Fibroblast of skin of right biceps (primary cell): ENCODE measurements around the gene C2CD2.
A peak's percentile ranks its signal among the peaks of the same experiment; 100 is the strongest.
"Not testable (repeated sequence)": the region's sequence is repeated elsewhere in the genome, so short reads cannot be mapped to it uniquely, and the experiment has no call there.

Source experiments
- DNase-seq: peaks from one replicate; pipeline ENCODE4 v3.0.0-alpha.2; 2013

The C2CD2 gene

DNA sequence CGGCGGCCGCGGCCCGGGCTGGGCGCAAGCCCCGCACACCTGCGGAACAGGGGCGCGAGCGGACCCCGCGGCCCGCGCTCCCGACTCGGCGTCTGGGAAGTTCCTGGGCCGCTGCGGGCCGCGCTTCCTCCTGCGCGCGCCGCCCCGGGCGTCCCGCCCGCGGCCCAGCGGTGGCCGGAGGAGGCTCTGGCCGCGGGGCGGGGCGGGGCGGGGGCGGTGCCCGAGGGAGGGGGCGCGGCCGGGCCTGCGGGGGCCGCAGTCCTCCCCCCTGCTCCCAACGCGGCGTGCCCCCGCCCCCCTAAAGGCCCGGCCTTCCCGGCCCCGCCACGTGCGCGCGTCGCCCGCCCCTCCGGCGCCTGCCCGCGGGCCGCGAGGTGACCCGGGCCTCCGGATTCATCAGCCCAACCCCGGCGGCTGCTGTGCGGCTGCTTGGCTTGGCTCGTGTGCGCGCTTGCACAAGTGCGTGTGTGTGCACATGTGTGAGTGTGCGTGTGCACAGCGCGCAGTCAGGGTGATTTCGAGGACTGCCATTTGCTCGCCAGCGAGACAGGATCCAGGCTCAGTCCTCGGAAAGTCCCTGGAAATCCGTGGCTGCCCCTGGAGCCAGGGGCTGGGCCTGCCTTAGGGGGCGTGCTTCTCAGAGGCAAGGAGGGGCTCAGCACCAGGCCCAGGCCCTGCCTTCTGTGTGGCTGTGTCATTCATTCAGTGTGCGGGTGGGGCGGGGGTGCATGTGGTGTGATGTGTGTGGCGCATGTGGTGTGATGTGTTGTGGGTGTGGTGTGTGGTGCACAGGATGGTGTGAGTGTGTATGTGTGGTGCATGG lies at the start of gene C2CD2:
C2CD2 (minus strand) TSS at position 188 of the 823 bp plus-strand sequence. CDS start 370 bp downstream, outside the sequence.
- peak; percentile 84 for DNase-seq

DNA sequence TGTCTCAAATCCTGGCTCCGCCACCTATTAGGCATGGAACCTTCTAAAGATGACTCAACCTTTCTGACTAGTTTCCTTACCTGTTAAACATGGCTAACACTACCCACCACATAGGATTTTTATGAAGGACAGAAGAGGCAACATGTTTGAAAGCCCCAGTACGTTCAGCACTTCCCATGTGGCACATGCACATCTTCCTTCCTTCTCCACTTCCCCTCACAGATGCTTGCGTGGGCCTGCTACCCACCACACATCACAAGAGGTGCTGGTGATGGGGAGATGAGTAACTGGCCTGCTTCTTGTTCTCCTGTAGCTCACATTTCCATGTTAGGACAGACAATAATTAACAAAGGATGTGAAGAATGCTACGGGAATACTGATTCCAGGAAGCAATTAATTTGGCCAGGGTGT lies 49.2 kb upstream of the C2CD2 start:
- peak; percentile 82 for DNase-seq

DNA sequence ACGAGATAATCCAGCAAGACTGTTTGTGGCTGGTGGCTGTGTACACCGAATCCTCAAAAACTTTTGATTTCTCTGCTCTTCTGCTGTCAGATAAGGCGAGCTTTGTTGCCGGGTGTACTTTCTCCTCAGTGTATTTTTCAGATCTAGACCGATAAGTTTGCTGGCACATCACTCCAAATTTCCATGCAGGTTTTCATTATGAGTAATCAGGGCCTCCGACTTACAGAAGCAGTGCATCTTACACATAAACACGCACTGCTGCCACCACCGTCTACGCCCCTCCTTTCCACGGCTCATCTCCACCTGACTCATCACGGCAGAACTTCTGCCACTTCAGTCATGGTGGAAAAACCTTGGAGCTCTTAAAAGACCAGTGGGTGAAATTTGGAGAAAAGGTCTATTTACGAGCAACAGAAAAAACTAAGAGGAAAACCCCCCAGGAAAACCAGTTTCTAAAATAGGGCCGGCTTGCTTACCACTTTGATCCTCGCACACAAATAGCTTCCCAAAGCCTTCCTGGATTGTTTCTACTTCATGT lies 48.7 kb upstream of the C2CD2 start:
- peak; percentile 93 for DNase-seq

DNA sequence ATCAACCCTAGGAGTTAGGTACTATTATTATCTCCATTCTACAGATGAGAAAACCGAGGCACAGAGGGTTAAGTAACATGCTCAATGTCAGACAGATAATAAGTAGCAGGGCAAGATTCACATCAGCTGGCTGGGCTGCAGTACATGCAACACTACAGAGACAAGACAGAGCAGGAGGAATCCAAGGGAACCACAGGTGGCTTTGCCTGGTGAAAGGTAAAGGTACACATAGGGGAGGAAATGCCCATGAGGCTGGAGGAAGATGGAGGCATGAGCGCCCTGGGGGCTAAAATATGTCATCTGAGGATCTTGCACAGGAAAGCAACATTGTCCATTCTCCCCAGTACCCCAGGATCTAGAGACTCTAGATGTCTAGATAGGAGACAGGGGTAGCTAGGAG lies 48.0 kb upstream of the C2CD2 start:
- DNase-seq: no peak

DNA sequence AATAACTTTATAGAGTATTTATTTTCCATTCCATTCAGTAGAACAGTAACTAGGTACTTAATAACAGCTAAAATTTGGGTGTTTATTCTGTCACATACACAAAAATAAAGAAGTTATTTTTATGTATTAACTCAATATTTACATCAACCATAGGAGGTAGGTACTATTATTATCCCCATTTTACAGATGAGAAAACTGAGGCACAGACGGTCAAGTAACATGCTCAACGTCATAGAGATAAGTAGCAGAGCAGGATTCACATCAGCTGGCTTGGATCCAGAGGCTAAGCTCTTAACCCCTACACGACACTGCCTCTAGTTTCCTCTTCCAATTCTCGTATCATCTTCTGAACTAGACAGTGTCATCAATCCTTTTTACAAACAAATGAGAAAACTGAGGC lies 47.1 kb upstream of the C2CD2 start:
- DNase-seq: no peak

DNA sequence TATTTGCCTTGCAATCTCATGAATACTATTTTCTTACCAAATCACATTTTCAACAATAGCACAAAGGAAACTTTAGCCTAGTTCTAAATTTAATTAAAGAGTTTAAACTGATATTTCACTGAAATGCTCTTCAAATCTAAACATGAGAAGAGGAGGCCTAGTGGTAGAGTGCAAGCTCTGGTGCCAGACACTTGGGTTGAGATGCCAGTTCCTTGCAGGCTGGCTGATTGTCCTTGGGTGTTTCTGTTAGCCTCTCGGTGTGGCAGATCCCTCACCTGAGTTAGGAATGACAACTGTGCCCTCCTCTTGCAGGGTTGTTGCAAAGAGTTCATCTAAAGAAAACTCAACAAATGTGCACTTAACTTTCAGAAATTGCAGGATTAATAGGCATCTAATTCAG lies 43.8 kb upstream of the C2CD2 start:
- DNase-seq: no peak

DNA sequence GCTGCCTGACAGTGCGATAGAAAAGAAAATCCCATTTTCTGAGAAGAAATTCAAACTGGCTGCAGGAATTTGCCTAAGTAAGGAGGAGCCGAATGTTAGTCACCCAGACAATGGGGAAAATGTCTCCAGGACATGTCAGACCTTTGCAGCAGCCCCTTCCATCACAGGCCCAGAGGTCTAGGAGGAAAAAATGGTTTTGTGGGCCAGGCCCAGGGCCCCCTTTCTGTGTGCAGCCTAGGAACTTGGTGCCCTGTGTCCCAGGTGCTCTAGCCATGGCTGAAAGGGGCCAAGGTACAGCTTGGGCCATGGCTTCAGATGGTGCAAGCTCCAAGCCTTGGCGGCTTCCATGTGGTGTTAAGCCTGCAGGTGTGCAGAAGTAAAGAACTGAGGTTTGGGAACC lies 41.8 kb upstream of the C2CD2 start:
- no peak for DNase-seq

DNA sequence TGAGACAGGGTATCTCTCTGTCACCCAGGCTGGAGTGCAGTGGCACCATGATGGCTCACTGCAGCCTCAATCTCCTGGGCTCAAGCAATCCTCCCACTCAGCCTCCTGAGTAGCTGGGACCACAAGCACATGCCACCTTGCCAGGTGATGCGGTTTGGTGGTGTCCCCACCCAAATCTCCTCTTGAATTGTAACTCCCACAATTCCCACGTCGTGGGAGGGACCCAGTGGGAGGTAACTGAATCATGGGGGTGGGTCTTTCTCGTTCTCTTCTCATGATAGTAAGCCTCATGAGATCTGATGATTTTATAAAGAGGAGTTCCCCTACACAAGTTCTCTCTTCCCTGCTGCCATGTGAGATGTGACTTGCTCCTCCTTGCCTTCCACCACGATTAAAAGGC lies 40.8 kb upstream of the C2CD2 start:
- DNase-seq: not testable (repeated sequence)

DNA sequence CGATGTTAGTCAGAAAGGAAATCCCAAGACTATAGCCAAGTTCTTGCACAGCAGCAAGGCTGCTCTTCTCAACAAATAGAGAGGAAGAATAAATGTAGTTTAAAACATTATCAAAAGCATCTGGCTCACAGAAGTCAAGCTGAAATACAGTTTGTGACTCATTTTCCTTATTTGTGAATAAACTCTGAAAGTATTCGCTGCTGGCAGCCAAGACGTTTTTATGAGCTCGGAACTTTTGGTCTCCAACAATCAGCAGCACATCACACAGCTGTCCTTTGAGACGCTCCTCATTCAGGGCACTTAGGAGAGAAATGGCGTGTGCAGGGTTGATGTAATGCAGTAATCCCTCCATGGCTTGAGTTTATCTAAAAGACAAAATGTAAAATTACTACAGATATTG lies 39.9 kb upstream of the C2CD2 start:
- DNase-seq: peak; percentile 91

DNA sequence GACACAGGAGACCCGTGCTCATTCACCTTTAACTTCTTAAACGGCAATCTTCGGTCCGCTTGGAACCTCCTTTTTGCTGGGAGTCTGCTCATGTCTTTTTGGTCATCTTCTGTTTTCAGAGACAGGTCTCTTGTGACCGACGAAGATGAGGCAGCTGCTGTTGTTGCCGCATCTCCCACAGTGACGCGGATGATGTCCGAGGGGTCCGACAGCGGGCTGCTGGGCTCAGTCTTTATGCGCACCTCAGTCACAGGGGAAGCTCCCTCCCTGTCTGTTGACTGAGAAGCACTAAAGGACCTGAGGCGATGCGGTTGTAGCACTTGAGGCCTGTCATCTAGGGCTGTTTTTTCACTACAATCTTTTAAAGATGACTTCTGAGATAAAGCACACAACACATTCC lies 38.8 kb upstream of the C2CD2 start:
- DNase-seq: no peak

DNA sequence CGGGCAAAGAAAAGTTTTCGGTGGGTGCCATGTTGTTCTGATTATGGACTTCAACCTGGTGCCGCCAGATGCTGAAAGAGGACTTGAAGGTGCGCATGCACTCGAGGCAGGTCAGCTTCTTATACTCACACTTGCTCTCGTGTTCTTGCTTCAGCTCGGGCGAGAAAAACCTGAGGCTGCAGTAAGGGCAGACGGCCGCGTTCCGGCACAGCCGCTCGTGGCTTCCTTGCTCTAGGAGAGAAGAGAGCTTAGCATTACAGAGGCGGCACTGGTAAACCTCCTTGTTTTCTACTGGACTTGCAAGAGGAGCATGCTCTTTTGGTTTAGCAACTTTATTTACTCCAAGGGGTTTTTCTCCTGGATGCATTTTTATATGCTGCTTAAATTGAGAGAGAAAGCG lies 37.8 kb upstream of the C2CD2 start:
- no peak for DNase-seq

DNA sequence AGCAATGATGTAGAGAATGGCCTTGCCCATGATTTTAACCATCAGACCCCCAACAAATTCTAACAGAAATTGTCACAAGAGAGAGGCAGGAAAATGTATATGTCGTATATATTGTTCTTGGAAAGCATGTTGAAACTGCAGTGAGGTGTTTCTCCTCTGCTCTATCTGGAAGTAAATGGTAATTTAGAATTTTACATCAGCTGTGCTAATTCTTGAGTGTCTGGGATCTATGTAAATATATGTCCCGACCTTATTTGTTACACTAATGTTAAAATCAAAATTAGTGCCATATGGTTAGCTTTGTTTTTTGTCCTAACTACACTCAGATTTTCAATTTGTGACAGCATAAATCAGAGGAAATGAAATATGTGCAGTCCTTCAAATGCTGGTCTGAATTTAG lies 35.9 kb upstream of the C2CD2 start:
- no peak for DNase-seq

DNA sequence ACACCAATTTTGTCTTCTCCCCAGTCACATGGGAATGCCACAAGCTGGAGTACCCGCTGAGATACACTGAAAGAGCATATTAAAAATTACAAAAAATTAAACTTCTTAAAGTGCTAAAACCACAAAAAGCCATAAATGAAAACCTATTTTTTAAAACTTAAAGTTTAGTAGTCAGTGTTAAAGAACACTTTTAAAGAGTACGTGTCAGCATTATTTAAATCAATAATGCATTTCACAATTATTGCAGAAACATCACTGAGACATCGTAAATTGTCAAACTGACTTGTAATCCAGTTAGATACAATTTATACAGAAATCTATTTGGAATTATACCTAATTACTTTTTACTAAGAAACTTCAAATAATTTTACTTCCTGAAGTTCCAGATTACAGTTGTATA lies 33.5 kb upstream of the C2CD2 start:
- no peak for DNase-seq

DNA sequence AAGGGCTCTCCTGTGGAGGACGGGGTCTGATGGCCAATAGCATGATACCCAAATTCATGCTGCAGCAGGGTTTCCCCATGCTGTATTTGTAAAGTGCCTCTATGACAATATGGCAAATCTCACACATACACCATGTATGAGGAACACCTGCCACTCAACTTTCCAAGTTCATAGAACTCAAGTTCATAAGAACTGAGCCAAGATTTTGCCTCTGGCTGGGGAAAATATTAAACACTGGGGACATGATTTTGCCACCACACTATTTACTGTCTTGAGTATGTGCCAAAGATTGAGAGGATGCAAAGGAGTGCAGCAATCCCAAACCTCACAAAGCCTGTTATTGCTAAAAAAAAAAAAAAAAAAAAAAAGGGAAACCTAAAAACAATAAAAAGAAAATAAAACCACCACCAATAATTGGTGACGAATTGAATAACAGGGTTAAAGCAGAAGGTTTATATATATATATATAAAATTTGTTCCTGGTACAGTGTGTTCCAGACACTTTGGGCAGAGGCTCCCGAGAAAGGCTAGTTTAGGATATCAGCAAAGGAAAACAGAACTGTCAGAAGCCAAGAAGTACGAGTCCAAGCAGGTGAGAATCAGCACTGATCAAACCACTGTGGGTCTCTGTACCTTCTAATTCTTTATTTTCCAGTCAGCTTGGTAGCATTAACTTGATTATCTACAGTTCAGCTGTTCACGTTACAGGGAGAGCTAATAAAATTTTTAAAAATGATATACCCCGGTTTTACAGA lies 32.0 kb upstream of the C2CD2 start:
- no peak for DNase-seq

DNA sequence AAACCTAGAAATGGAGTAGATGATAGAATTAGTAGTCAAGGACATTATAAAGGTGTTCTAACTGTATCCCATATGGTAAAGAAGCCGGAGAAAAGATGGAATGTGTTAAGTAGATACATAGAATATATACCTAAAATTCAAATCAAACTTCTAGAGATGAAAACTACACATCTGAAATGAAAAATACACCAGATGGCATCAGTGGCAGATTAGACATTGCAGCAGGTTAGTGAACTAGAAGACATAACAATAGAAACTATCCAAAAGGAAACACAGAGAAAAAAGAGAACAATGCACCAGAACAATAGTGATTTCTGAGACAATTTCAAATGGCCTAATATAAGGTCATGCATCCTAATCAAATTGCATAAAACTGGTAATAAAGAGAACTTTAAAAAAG lies 29.4 kb upstream of the C2CD2 start:
- DNase-seq: no peak

DNA sequence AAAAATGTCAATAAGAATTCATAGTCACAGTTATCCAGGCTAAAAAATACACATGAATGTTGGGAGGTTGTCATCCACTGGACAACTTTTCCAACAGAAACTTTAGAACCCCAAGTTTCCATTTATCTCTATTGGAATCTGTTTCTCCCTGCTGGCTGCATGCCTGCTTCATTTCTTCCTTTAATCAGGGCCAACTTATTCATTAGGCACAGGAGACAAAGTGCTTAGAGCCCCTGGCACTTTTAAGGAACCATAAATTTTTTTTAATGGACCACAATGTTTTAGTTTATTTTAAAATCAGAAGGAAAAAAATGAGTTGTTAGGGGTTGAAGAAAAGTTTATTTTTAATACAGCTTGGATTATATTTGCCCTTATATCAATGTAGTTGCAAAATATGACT lies 26.7 kb upstream of the C2CD2 start:
- DNase-seq: no peak

DNA sequence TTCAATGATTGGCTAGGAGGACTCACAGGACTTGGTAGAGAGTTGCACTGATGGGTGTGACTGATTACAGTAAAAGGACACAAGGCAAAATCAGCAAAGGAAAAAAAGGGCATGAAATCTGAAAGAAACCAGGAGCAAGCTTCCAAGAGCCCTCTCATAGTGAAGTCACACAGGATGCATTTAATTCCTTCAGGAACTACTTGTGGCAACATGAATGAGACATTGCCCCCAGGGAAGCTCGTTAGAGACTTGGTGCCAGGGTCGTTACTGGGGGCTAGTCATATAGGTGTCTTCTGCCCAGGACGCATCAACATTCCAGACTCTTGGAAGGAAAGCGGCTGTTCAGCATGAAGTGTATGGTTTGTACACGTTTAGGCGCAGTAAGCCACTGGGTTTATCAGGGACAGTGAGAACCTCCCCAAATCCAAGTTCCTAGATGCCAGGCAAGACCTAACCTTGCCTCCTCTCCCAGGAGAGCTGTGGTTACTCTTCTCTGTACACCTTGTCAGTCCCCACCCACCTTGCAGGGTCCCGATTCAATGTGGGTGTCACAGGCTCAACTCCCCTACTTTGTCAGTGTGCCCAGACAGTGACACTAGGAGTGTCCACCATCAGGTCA lies 26.0 kb upstream of the C2CD2 start:
- DNase-seq: no peak

DNA sequence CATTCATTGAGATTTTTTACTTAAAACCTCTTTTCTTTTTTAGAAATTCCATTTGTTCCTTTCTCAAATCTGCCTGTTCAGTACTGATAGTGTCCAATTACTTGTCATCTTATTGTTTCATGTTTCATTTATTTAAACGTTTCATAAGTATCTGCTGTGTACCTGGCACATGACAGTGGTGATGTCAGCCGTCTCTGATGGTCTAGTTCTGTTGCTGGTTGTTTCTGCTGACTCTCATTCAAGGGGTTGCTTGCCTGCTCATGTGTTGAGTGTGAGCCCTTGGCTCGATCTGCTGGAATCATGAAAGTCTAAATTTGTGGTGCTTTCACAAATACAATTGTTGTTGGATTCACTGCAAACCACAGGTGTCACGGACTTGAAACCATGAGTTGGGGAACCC lies 25.5 kb upstream of the C2CD2 start:
- DNase-seq: no peak

DNA sequence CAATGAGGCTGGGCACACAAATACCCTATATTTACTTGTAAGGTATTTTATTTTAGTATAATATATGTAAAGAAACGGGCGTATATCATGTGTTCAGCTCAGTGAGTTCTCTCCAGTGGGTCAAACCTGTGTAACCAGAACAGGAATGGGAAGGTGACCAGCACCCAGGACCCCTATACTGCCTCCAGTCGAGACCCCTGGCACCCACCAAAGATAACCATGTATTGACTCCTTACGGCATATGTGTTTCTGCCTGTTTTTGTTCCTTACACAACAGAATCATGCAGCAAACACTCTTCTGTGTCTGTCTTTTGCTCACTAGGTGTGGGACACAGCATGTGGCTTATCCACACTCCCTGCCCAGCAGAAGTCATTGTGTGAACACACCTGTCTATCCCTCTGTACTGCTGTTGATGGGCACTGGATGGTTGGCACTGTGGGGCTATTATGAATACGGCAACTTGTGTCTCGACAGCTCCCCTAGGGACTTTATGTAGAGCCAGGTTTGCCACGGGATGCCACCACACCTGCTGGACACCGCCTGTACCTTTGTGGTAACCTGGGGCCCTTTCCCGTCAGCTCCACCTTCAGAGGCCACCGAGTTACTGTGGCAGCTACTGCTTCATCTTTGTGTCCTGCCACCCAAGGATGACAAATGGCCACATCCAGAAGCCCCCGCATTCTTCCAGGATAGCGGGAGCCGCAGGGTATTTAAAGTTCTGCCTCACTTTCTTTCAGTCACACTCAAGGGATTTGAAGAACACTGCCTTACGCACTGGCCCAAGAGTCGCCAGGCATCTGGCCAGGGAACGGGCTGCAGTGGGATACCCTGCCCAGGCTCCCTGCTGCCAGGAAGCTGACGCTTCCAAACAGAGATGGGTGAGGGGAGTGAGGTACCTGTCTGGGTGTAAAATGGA lies 23.5 kb upstream of the C2CD2 start:
- DNase-seq: no peak

DNA sequence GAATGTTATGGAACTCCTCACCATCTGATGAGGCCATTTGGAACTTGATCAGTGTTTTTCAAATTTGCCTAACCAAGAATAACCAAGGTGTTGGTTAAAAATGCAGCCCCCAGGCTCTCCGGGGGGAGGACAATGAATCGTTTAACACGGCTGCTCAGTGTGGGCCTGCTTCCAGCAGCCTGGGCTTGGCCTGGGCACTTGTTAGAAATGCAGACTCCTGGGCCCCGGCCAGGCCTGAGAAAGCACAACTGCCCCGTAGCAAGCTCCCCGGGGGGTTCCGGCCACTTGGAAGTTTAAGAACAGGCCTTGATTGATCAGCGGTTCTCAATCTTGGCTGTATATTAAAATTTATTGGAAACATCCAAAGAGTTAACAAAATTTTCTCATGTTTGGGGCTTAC lies 22.8 kb upstream of the C2CD2 start:
- no peak for DNase-seq

DNA sequence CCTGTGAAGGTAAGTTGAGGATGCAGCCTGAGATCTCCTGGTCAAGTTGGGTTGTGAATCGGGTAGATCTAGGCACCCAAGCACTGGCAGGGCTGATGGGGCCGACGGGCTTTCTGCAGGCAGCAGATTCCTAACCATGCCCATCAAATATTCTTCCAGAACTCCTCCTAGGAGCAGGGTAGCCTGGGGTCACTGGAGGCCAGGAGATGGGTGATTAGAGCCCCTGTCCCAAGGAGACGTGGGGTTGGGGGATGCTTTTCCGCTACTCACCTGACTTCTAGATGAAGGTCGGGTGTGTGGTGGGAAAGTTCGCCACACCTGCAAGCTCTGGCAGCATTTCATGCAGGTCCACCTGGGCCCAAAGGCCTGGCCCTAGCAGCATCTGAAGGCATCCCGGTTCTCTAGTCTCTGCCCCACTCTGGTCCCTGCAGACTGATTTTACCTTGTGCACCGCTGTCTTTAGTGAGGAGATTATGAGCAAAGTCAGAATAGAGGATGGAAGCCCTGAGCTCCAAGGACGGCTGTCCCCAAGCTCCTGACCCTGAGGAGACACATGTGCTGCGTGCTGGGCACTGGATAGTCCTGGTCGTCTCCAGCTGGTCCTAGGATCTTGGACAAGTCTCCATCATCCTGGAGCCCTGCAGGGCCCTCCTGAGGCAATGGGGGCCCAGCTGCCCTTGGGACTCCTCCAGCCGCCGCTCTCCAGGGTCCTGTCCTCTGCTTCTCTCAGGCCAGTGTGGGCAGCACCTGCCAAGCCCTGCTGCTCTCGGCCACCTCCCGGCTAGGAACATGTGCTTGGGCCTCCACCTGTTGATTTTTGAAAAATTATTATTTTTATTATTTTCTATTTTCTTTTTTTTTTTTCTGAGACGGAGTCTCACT lies 21.8 kb upstream of the C2CD2 start:
- no peak for DNase-seq

DNA sequence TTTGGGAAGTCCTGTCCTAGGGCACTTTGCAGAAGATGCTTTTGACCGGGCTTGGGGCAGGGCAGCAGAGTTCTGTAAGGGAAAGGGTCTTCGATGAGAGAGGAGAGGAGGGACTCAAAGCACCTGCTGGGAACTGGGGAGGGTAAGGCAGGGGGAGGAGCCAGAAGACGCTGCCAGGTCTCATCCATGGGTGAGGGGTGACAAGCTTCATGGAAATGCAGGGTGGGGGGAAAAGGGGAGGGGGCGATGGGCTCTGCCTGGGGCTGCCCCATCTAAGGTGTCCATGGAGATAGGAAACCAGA lies 20.9 kb upstream of the C2CD2 start:
- no peak for DNase-seq
